ENCODE results near the gene PRKAR1B.

DNA sequence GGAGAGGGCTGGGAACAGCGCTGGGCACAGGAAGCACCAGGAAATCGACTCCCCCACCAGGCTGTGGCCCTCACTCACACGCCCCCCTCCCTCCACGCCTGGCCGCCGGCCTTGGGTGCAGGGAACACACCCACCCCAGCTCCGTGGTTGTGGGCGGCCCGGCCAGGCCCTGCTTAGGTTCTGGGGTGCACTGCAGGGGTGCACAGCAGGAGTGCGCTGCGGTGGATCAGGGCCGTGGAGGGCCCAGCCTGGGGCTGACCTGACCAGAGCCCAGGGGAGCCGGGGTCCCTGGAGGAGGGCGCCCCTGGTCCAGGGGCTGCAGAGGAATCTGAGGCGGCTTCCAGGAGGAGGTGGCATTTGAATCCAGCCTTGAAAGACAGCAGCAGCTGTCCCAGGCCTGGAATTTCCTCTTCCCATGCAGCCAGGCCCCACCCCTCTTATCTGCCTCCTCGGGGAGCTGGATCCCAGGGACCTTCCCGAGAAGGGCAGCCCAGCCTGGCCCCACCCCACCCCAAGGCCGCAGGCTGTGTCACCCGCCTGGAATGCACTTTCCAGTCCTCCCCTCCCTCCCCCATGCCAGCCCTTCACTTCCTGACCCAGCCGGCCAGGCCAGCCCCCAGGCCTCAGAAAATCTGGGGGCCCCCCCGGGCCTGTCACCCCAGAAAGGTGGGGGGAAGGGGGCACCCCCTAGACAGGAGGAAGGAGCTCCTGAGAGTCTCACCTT is 189.0 kb downstream of the PRKAR1B start:
- peak; percentile 75; the same call in 1 of the 2 replicates for TF ChIP-seq EP300 (IDR thresholded peaks at IDR 0.05; ENCODE audit: borderline replicate concordance)
- TF ChIP-seq FOXM1 (IDR thresholded peaks at IDR 0.05; ENCODE audit: borderline replicate concordance, low read depth), result 0 out of 2 replicates have a peak, but pooled peaks have one; percentile 25
- TF ChIP-seq RAD21 (IDR thresholded peaks at IDR 0.05; ENCODE audit: low read depth), result no peak
- no peak for TF ChIP-seq REST (IDR thresholded peaks at IDR 0.05; ENCODE audit: low read depth)
- TF ChIP-seq, protein P1, sequence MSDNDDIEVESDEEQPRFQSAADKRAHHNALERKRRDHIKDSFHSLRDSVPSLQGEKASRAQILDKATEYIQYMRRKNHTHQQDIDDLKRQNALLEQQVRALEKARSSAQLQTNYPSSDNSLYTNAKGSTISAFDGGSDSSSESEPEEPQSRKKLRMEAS (IDR thresholded peaks at IDR 0.05), result no peak
- no peak for TF ChIP-seq YY1 (IDR thresholded peaks at IDR 0.05; ENCODE audit: low read depth)
- TF ChIP-seq CEBPB (IDR thresholded peaks at IDR 0.05), result no peak
- peak; percentile 51; the same call in 1 of the 2 replicates for TF ChIP-seq ZBTB7A (IDR thresholded peaks at IDR 0.05; ENCODE audit: low read depth)
- TF ChIP-seq TCF12 (IDR thresholded peaks at IDR 0.05; ENCODE audit: low read depth), result peak; percentile 84
- TF ChIP-seq TEAD4 (IDR thresholded peaks at IDR 0.05), result peak; percentile 96
